ENCODE measurements around the gene DKC1. TPM values are rescaled to one million over a fixed set of nuclear protein-coding genes. Genes with fewer than 3 reads are reported as not detected.

Gene DKC1
- total RNA-seq = 150 TPM in 2 replicates

GRCh38 chrX:154762537-154763296, at the start of gene DKC1:
DKC1 (plus strand) TSS chrX:154762864; CDS start chrX:154762966, 102 bp downstream.
- Mint-ChIP-seq H3K27me3 (ENCODE audit: low read depth) (no peaks in the 10 kb centered on the region), H3K4me3 (ENCODE audit: low read depth) (peak within 1 kb of the TSS; percentile 88), H3K27ac (peak within 1 kb of the TSS; percentile 91), H3K36me3 (ENCODE audit: low read depth) (peaks cover 34% of the 10 kb centered on the region), H3K4me1 (ENCODE audit: low read depth) (peaks cover 19% of the 10 kb centered on the region), H3K9me3 (no peaks in the 10 kb centered on the region)
- DNase-seq (ENCODE audit: low spot score) = peak; percentile 94
- intact Hi-C loops (cut with micrococcal nuclease) = loop anchor here (2.0 to 5.0 kb wide), 2 partner anchors 42 to 80 kb away; partner anchors contain the start of gene MPP1

GRCh38 chrX:154714925-154715324, 47.7 kb upstream of the DKC1 start:
- intact Hi-C loops (cut with micrococcal nuclease) = loop anchor here (5.0 kb wide), 2 partner anchors 87 to 1167 kb away; partner anchors contain the start of gene VAMP7
- Mint-ChIP-seq H3K4me3 (ENCODE audit: low read depth) (no peak overlapping the region), H3K36me3 (ENCODE audit: low read depth) (peaks cover 29% of the 10 kb centered on the region), H3K9me3 (no peaks in the 10 kb centered on the region), H3K27ac (no peak overlapping the region), H3K4me1 (ENCODE audit: low read depth) (peaks cover 63% of the 10 kb centered on the region), H3K27me3 (ENCODE audit: low read depth) (no peaks in the 10 kb centered on the region)
- DNase-seq (ENCODE audit: low spot score) = peak; percentile 34

- Mint-ChIP-seq H3K27me3 (ENCODE audit: low read depth) (no peaks in the 10 kb centered on the region), H3K4me1 (ENCODE audit: low read depth) (peaks cover 60% of the 10 kb centered on the region), H3K4me3 (ENCODE audit: low read depth) (no peak overlapping the region), H3K36me3 (ENCODE audit: low read depth) (peaks cover 29% of the 10 kb centered on the region), H3K27ac (no peak overlapping the region), H3K9me3 (no peaks in the 10 kb centered on the region)
- DNase-seq (ENCODE audit: low spot score) = no peak
- intact Hi-C loops (cut with micrococcal nuclease) = loop anchor here (5.0 kb wide), 2 partner anchors 86 to 1166 kb away; partner anchors contain the start of gene VAMP7
These were observed 46.8 kb upstream of the DKC1 start for GRCh38 chrX:154715825-154716224.

GRCh38 chrX:154717824-154718223, 44.8 kb upstream of the DKC1 start:
- intact Hi-C loops (cut with micrococcal nuclease) = loop anchor here (2.0 to 5.0 kb wide), 3 partner anchors 31 to 1164 kb away; partner anchors contain the start of gene VAMP7
- Mint-ChIP-seq H3K27ac (peak overlapping the region; percentile 71), H3K4me3 (ENCODE audit: low read depth) (peak overlapping the region; percentile 26), H3K27me3 (ENCODE audit: low read depth) (no peaks in the 10 kb centered on the region), H3K36me3 (ENCODE audit: low read depth) (peaks cover 26% of the 10 kb centered on the region), H3K9me3 (peaks cover 5% of the 10 kb centered on the region), H3K4me1 (ENCODE audit: low read depth) (peaks cover 52% of the 10 kb centered on the region)
- DNase-seq (ENCODE audit: low spot score) = no peak

- Mint-ChIP-seq H3K9me3 (peaks cover 5% of the 10 kb centered on the region), H3K36me3 (ENCODE audit: low read depth) (peaks cover 23% of the 10 kb centered on the region), H3K4me3 (ENCODE audit: low read depth) (peak overlapping the region; percentile 9), H3K27ac (peak overlapping the region; percentile 71), H3K27me3 (ENCODE audit: low read depth) (no peaks in the 10 kb centered on the region), H3K4me1 (ENCODE audit: low read depth) (peaks cover 52% of the 10 kb centered on the region)
- intact Hi-C loops (cut with micrococcal nuclease) = loop anchor here (1.0 to 5.0 kb wide), 4 partner anchors 17 to 1164 kb away; partner anchors contain the start of gene VAMP7
- DNase-seq (ENCODE audit: low spot score) = no peak
These were observed 44.0 kb upstream of the DKC1 start for GRCh38 chrX:154718616-154719015.

GRCh38 chrX:154719132-154719675, 43.5 kb upstream of the DKC1 start:
- Mint-ChIP-seq H3K9me3 (peaks cover 5% of the 10 kb centered on the region), H3K27ac (peak overlapping the region; percentile 71), H3K36me3 (ENCODE audit: low read depth) (peaks cover 23% of the 10 kb centered on the region), H3K27me3 (ENCODE audit: low read depth) (no peaks in the 10 kb centered on the region), H3K4me3 (ENCODE audit: low read depth) (peak overlapping the region; percentile 31), H3K4me1 (ENCODE audit: low read depth) (peaks cover 51% of the 10 kb centered on the region)
- intact Hi-C loops (cut with micrococcal nuclease) = loop anchor here (1.0 to 5.0 kb wide), 4 partner anchors 16 to 1163 kb away; partner anchors contain the start of gene VAMP7
- peak; percentile 22 for DNase-seq (ENCODE audit: low spot score)

GRCh38 chrX:154720067-154720466, 42.6 kb upstream of the DKC1 start:
- no peak for DNase-seq (ENCODE audit: low spot score)
- intact Hi-C loops (cut with micrococcal nuclease) = no loop called here
- Mint-ChIP-seq H3K4me1 (ENCODE audit: low read depth) (peaks cover 52% of the 10 kb centered on the region), H3K27me3 (ENCODE audit: low read depth) (no peaks in the 10 kb centered on the region), H3K9me3 (peaks cover 5% of the 10 kb centered on the region), H3K4me3 (ENCODE audit: low read depth) (no peak overlapping the region), H3K27ac (no peak overlapping the region), H3K36me3 (ENCODE audit: low read depth) (peaks cover 20% of the 10 kb centered on the region)

GRCh38 chrX:154721155-154721554, 41.5 kb upstream of the DKC1 start:
- Mint-ChIP-seq H3K27me3 (ENCODE audit: low read depth) (no peaks in the 10 kb centered on the region), H3K4me3 (ENCODE audit: low read depth) (no peak overlapping the region), H3K36me3 (ENCODE audit: low read depth) (peaks cover 17% of the 10 kb centered on the region), H3K4me1 (ENCODE audit: low read depth) (peaks cover 61% of the 10 kb centered on the region), H3K9me3 (peaks cover 5% of the 10 kb centered on the region), H3K27ac (no peak overlapping the region)
- no peak for DNase-seq (ENCODE audit: low spot score)
- intact Hi-C loops (cut with micrococcal nuclease) = no loop called here

GRCh38 chrX:154724993-154725756, 37.5 kb upstream of the DKC1 start:
- no peaks in the 10 kb centered on the region for H3K27me3 Mint-ChIP-seq (ENCODE audit: low read depth)

GRCh38 chrX:154727418-154727817, 35.2 kb upstream of the DKC1 start:
- Mint-ChIP-seq H3K4me1 (ENCODE audit: low read depth) (peaks cover 82% of the 10 kb centered on the region), H3K27ac (no peak overlapping the region), H3K9me3 (no peaks in the 10 kb centered on the region), H3K27me3 (ENCODE audit: low read depth) (no peaks in the 10 kb centered on the region), H3K4me3 (ENCODE audit: low read depth) (no peak overlapping the region), H3K36me3 (ENCODE audit: low read depth) (peaks cover 17% of the 10 kb centered on the region)
- intact Hi-C loops (cut with micrococcal nuclease) = no loop called here
- no peak for DNase-seq (ENCODE audit: low spot score)

More at GRCh38 chrX:154724993-154725756, 37.5 kb upstream of the DKC1 start:
- intact Hi-C loops (cut with micrococcal nuclease) = no loop called here
- Mint-ChIP-seq H3K4me3 (ENCODE audit: low read depth) (peak overlapping the region; percentile 51), H3K36me3 (ENCODE audit: low read depth) (peaks cover 28% of the 10 kb centered on the region), H3K27ac (peak overlapping the region; percentile 75), H3K4me1 (ENCODE audit: low read depth) (peaks cover 65% of the 10 kb centered on the region), H3K9me3 (peaks cover 5% of the 10 kb centered on the region)
- DNase-seq (ENCODE audit: low spot score) = no peak

GRCh38 chrX:154727871-154728270, 34.8 kb upstream of the DKC1 start:
- intact Hi-C loops (cut with micrococcal nuclease) = no loop called here
- no peaks in the 10 kb centered on the region for H3K27me3 Mint-ChIP-seq (ENCODE audit: low read depth)
- H3K9me3 Mint-ChIP-seq = no peaks in the 10 kb centered on the region
- H3K4me1 Mint-ChIP-seq (ENCODE audit: low read depth) = peaks cover 86% of the 10 kb centered on the region
- H3K36me3 Mint-ChIP-seq (ENCODE audit: low read depth) = peaks cover 17% of the 10 kb centered on the region
- H3K27ac Mint-ChIP-seq = no peak overlapping the region
- no peak for DNase-seq (ENCODE audit: low spot score)
- no peak overlapping the region for H3K4me3 Mint-ChIP-seq (ENCODE audit: low read depth)

- H3K9me3 Mint-ChIP-seq = no peaks in the 10 kb centered on the region
- no peak for DNase-seq (ENCODE audit: low spot score)
- peak overlapping the region; percentile 46 for H3K27ac Mint-ChIP-seq
- peaks cover 17% of the 10 kb centered on the region for H3K36me3 Mint-ChIP-seq (ENCODE audit: low read depth)
- peaks cover 87% of the 10 kb centered on the region for H3K4me1 Mint-ChIP-seq (ENCODE audit: low read depth)
- intact Hi-C loops (cut with micrococcal nuclease) = no loop called here
- no peaks in the 10 kb centered on the region for H3K27me3 Mint-ChIP-seq (ENCODE audit: low read depth)
- no peak overlapping the region for H3K4me3 Mint-ChIP-seq (ENCODE audit: low read depth)
These were observed 34.1 kb upstream of the DKC1 start for GRCh38 chrX:154728431-154729190.

Data from activated T-helper 2 cell treated with anti-CD3 and anti-CD28 coated beads, Interferon-gamma antibody, Interleukin-2, Interleukin-4, amounts not matched to agents 10 μg/mL and 5 μg/mL and 100 μg/mL, durations not matched to agents 14 hours and 24 hours and 36 hours (primary cell).